Esophagus squamous epithelium (tissue), 4 donors: ENCODE results near the gene CNOT1.

ENCODE experiments used
- POLR2A ChIP-seq, 4 donors: fragments of 450-650 bp; IDR thresholded peaks; one replicate each; pipeline ENCODE4 v1.6.1; 2017; ENCODE audit warnings: antibody characterized with exemption in 4 of 4, mild to moderate bottlenecking in 4 of 4, moderate library complexity in 3 of 4
- TF ChIP-seq, protein P1 (sequence below), 6 experiments: fragments of 450-650 bp in 4 of 6; fragments of 200-600 bp in 2 of 6; sonication (generic) in 2 of 6; IDR thresholded peaks; one replicate each; pipeline ENCODE4 v1.5.1; 2016 to 2019; ENCODE audit warnings: antibody characterized with exemption in 6 of 6, mild to moderate bottlenecking in 4 of 6, moderate library complexity in 4 of 6

DNA sequence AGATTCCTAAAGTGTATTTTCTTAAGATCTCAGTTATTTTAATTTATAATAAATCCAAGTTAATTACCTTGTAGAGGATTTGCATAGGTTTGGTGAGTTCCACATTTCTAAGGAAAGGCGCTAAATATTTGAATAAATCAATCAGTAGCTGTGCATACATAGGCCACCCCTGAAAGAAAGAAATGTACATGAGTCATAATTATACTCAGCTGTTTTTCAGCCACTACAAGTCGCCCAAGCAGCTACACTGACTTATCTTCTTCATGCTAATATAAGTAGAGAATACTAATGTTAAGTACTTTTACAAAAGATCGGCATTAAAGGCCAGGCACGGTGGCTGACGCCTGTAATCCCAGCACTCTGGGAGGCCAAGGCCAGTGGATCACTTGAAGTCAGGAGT is 99.4 kb downstream of the CNOT1 start:
- TF ChIP-seq, protein P1, sequence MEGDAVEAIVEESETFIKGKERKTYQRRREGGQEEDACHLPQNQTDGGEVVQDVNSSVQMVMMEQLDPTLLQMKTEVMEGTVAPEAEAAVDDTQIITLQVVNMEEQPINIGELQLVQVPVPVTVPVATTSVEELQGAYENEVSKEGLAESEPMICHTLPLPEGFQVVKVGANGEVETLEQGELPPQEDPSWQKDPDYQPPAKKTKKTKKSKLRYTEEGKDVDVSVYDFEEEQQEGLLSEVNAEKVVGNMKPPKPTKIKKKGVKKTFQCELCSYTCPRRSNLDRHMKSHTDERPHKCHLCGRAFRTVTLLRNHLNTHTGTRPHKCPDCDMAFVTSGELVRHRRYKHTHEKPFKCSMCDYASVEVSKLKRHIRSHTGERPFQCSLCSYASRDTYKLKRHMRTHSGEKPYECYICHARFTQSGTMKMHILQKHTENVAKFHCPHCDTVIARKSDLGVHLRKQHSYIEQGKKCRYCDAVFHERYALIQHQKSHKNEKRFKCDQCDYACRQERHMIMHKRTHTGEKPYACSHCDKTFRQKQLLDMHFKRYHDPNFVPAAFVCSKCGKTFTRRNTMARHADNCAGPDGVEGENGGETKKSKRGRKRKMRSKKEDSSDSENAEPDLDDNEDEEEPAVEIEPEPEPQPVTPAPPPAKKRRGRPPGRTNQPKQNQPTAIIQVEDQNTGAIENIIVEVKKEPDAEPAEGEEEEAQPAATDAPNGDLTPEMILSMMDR (IDR thresholded peaks at IDR 0.05), result no peak
- no peak for TF ChIP-seq POLR2A (IDR thresholded peaks at IDR 0.05)
